Gastrocnemius medialis (tissue), 4 donors: ENCODE results near the gene MAOA. TPM values are rescaled to one million over a fixed set of nuclear protein-coding genes. Genes with fewer than 3 reads are reported as not detected.
"Not testable (repeated sequence)": the region's sequence is repeated elsewhere in the genome, so short reads cannot be mapped to it uniquely, and the experiment has no call there.

ENCODE experiments used
- ATAC-seq, 2 donors: fragments of 150-250 bp; one replicate each; pipeline ENCODE4 v1.9.1; 2016
- DNase-seq, 2 donors: peaks; one replicate each; pipeline ENCODE4 v3.0.0-alpha.2; 2019
- H3K27ac ChIP-seq, 4 donors: fragments of 200-600 bp; sonication (generic); 1 replicate in 1 of 4; 2 replicates in 3 of 4; pipeline ENCODE4 v1.5.1; 2016 to 2018; ENCODE audit warnings: mild to moderate bottlenecking in 2 of 4, moderate library complexity in 1 of 4
- H3K27me3 ChIP-seq, 3 donors: fragments of 200-600 bp; sonication (generic) in 2 of 3; 1 replicate in 1 of 3; 2 replicates in 2 of 3; pipeline versions ENCODE4 v1.5.1 to v1.6.0; 2016 to 2019; ENCODE audit warnings: mild to moderate bottlenecking in 1 of 3, moderate library complexity in 1 of 3
- H3K36me3 ChIP-seq, 2 donors: fragments of 200-600 bp; sonication (generic) in 1 of 2; one replicate each; pipeline ENCODE4 v1.5.1; 2017 to 2018
- H3K4me1 ChIP-seq, 2 donors: fragments of 200-600 bp; sonication (generic) in 1 of 2; one replicate each; pipeline ENCODE4 v1.5.1; 2016 to 2017; ENCODE audit warnings: mild to moderate bottlenecking in 2 of 2
- H3K4me3 ChIP-seq, 4 donors: fragments of 200-600 bp; sonication (generic) in 3 of 4; 1 replicate in 1 of 4; 2 replicates in 3 of 4; pipeline ENCODE4 v1.5.1; 2016 to 2019; ENCODE audit warnings: mild to moderate bottlenecking in 2 of 4
- H3K9me3 ChIP-seq, 3 donors: fragments of 200-600 bp; sonication (generic) in 2 of 3; 1 replicate in 1 of 3; 2 replicates in 2 of 3; pipeline ENCODE4 v1.5.1; 2016 to 2019
- CTCF ChIP-seq, 5 experiments: fragments of 450-650 bp in 3 of 5; fragments of 200-600 bp in 2 of 5; sonication (generic) in 2 of 5; IDR thresholded peaks in 4 of 5; conservative IDR thresholded peaks in 1 of 5; 1 replicate in 4 of 5; 2 replicates in 1 of 5; pipeline ENCODE4 v1.5.1; 2016 to 2019; ENCODE audit warnings: antibody characterized with exemption in 5 of 5, mild to moderate bottlenecking in 3 of 5, moderate library complexity in 3 of 5
- POLR2A ChIP-seq, 2 donors: fragments of 450-650 bp; IDR thresholded peaks; one replicate each; pipeline ENCODE4 v1.6.1; 2017; ENCODE audit warnings: antibody characterized with exemption in 2 of 2, mild to moderate bottlenecking in 2 of 2, moderate library complexity in 2 of 2
- in situ Hi-C, 4 donors: fragments of 200-750 bp; cut with MboI; loops; one replicate each; pipeline versions ENCODE4 v1.15.0 to v1.8.0; 2017; ENCODE audit warnings: low sequenced_read_pairs in 4 of 4
- intact Hi-C: fragments of 100-400 bp; cut with DNase I; formaldehyde crosslinking; loops from one replicate; pipeline ENCODE4 v1.15.1; 2023; ENCODE audit warnings: low total_unique reads
- total RNA-seq, 4 donors: library from RNA; depleted of rRNA; stranded (reverse); fragments of >200 nt; gene quantifications; one replicate each; pipeline versions ENCODE4 v1.1.0 to v1.2.3, GENCODE V29; 2016

The MAOA gene
- total RNA-seq, 4 donors from 2014 or later = 25.2 to 244 (median 109) TPM

- no peak overlapping the region for H3K4me3 ChIP-seq
- in situ Hi-C loops (no loop called here), intact Hi-C loops (no loop called here)
- peaks cover 0 to 7% (median 0%) of the 10 kb centered on the region in 3 donors for H3K9me3 ChIP-seq
- H3K27ac ChIP-seq = no peak overlapping the region
- no peak for DNase-seq
- no peak for TF ChIP-seq POLR2A (IDR thresholded peaks at IDR 0.05)
- no peak for TF ChIP-seq CTCF (IDR thresholded peaks at IDR 0.05 in 4 of 5, conservative IDR thresholded peaks at IDR 0.05 in 1 of 5)
- no peaks in the 10 kb centered on the region for H3K36me3 ChIP-seq
- no peak for ATAC-seq
- no peaks in the 10 kb centered on the region for H3K27me3 ChIP-seq
- H3K4me1 ChIP-seq = no peaks in the 10 kb centered on the region
Measured at GRCh38 chrX:43718956-43719355, 62.9 kb downstream of the MAOA start.

- no peaks in the 10 kb centered on the region for H3K27me3 ChIP-seq
- in situ Hi-C loops (no loop called here), intact Hi-C loops (no loop called here)
- no peak overlapping the region for H3K4me3 ChIP-seq
- H3K27ac ChIP-seq = no peak overlapping the region
- DNase-seq = no peak
- H3K9me3 ChIP-seq = peaks cover 0 to 7% (median 0%) of the 10 kb centered on the region in 3 donors
- no peaks in the 10 kb centered on the region for H3K4me1 ChIP-seq
- no peak for ATAC-seq
- no peak for TF ChIP-seq POLR2A (IDR thresholded peaks at IDR 0.05)
- TF ChIP-seq CTCF (IDR thresholded peaks at IDR 0.05 in 4 of 5, conservative IDR thresholded peaks at IDR 0.05 in 1 of 5) = no peak
- no peaks in the 10 kb centered on the region for H3K36me3 ChIP-seq
Measured at GRCh38 chrX:43720082-43720481, 64.0 kb downstream of the MAOA start.

GRCh38 chrX:43720961-43721360, 64.9 kb downstream of the MAOA start:
- H3K27me3 ChIP-seq = no peaks in the 10 kb centered on the region
- no peak overlapping the region for H3K4me3 ChIP-seq
- H3K27ac ChIP-seq = no peak overlapping the region
- ATAC-seq (no peak), DNase-seq (no peak)
- peaks cover 0 to 7% (median 0%) of the 10 kb centered on the region in 3 donors for H3K9me3 ChIP-seq
- H3K36me3 ChIP-seq = no peaks in the 10 kb centered on the region
- no peaks in the 10 kb centered on the region for H3K4me1 ChIP-seq
- TF ChIP-seq POLR2A (IDR thresholded peaks at IDR 0.05) = no peak
- no peak for TF ChIP-seq CTCF (IDR thresholded peaks at IDR 0.05 in 4 of 5, conservative IDR thresholded peaks at IDR 0.05 in 1 of 5)
- intact Hi-C loops (no loop called here), in situ Hi-C loops (no loop called here)

- H3K27ac ChIP-seq, H3K4me3 ChIP-seq, ATAC-seq, H3K36me3 ChIP-seq, H3K27me3 ChIP-seq, H3K4me1 ChIP-seq, DNase-seq, intact Hi-C loops, H3K9me3 ChIP-seq, in situ Hi-C loops: not testable (repeated sequence)
Measured at GRCh38 chrX:43725227-43725626, 69.1 kb downstream of the MAOA start.

- H3K27ac ChIP-seq, H3K36me3 ChIP-seq, H3K4me3 ChIP-seq, H3K4me1 ChIP-seq, ATAC-seq, intact Hi-C loops, in situ Hi-C loops, H3K9me3 ChIP-seq, DNase-seq, H3K27me3 ChIP-seq: not testable (repeated sequence)
Measured at GRCh38 chrX:43727254-43727653, 71.2 kb downstream of the MAOA start.

GRCh38 chrX:43728002-43728401, 71.9 kb downstream of the MAOA start:
- H3K27me3 ChIP-seq = no peaks in the 10 kb centered on the region
- ATAC-seq = no peak
- in situ Hi-C loops = no loop called here

More at GRCh38 chrX:43728002-43728401, 71.9 kb downstream of the MAOA start:
- Histone ChIP-seq H3K9me3 (no peaks in the 10 kb centered on the region), H3K4me1 (no peaks in the 10 kb centered on the region), H3K36me3 (no peaks in the 10 kb centered on the region), H3K4me3 (no peak overlapping the region), H3K27ac (no peak overlapping the region)
- DNase-seq = no peak
- TF ChIP-seq CTCF (IDR thresholded peaks at IDR 0.05 in 4 of 5, conservative IDR thresholded peaks at IDR 0.05 in 1 of 5) (no peak), POLR2A (IDR thresholded peaks at IDR 0.05) (no peak)
- intact Hi-C loops = no loop called here
